Left forelimb (tissue), 1 donor: ENCODE results near the gene PCDHGC5.

Source experiments
- DNase-seq: peaks from one replicate; pipeline ENCODE4 v3.0.0-alpha.2; 2018; ENCODE audit warnings: low spot score

Gene PCDHGC5

DNA sequence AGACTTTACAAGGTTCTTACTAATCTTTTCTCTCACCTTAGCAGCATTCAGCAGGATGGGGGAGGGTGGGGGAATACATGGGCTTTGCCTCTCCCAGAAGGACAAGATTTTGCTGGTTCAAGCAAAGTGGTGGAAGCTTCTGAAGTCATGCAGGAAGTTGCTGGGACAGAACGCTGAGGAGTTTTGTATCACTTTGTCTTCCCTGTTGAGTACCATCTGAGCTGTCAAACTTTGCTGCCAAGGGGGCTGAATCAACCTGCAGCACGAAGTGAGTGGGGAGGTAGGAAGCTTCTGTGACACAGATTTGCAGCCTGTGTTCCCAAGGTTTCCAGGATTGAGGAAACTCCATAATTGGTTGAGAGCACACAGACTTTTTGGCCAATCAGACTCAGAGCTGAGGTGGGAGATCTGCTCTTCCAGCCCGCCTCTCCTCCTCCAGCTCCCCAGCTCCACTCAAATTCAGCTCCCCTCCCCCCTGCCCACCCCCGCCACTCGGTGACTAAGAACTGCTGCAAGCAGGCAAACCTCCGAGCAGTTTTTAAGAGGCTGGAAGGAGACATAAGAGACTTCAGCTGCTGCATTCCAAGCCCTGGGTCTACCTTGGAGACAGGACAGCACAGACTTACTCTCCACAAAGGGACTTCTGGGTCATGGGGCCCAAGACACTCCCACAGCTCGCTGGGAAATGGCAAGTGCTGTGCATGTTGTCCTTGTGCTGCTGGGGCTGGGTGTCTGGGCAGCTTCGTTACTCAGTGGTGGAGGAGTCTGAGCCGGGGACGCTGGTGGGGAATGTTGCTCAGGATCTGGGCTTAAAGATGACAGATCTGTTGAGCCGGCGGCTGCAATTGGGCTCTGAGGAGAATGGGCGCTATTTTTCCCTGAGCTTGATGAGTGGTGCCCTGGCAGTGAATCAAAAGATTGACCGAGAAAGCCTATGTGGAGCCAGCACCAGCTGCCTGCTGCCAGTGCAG is at the start of gene PCDHGC5:
PCDHGC5 (plus strand) TSS at position 491 of the 971 bp plus-strand sequence; CDS start at position 651, 160 bp downstream.
- no peak for DNase-seq

DNA sequence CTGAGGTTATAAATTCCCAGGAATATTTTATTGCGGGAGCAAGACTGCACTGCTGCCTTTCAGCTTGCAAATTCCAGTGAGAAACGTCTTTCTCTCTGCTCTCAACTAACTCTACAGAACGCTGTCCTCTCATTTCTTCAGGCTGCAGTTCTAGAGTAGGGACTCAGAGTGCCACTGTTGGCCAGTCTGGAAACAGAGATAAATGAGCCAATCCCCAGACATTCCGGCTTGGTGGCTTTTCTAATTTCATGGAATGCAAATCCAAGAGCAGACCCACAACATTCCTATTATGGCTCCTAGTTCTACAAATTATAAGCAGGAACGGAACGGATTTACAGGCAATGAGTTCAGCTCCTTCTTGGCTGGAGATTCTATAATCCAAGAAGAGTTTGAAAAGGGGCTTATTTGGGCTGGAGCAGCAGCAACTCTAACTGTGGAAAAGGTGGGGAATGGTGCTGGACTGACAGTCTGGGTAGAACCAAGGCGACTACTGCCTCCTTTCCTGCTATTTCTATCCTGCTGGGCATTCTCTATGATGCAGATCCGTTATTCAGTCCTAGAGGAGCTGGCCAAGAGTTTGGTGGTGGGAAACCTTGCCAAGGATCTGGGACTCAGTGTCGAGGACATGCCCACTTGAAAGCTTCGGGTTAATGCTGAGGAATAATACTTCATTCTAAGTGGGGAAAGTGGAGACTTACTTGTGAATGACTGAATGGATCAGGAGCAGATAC is 49.3 kb upstream of the PCDHGC5 start:
- no peak for DNase-seq

DNA sequence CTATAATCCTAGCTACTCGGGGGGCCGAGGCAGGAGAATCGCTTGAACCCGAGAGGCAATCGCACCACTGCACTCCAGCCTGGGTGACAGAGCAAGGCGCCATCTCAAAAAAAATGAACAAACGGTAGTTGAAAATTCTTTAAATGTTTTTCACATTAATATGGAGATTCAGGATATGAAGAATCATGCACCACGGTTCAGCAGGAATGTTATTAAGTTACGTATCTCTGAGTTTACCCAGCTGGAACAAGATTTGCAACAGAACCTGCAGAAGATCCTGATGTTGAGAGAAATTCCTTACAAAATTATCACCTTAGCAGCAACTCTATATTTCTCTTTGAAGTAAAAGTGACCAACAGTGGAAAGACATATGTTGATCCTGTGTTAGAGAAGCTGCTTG is 48.5 kb upstream of the PCDHGC5 start:
- no peak for DNase-seq

DNA sequence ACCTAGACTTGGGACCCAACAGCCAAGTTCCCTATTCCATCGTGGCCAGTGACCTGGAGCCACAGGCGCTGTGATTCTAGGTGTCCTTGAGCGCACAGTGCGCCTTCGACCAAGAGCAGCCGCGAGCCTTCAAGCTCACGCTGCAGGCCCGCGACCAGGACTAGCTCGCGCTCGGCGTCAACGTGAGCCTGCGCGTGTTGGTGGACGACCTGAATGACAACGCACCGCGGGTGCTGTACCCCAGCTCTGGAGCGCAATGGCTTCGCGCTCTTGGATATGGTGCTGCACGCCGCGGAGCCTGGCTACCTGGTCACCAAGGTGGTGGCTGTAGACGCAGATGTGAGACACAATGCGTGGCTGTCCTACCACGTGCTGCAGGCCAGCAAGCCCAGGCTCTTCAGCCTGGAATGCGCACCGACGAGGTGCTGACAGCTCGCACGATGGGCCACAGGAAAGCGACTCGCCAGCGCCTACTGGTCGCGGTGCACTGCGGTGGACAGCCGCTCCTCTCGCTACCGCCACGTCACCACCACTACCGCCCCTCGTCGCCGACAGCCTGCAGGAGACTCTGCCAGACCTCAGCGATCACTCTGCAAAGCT is 47.2 kb upstream of the PCDHGC5 start:
- DNase-seq: no peak

DNA sequence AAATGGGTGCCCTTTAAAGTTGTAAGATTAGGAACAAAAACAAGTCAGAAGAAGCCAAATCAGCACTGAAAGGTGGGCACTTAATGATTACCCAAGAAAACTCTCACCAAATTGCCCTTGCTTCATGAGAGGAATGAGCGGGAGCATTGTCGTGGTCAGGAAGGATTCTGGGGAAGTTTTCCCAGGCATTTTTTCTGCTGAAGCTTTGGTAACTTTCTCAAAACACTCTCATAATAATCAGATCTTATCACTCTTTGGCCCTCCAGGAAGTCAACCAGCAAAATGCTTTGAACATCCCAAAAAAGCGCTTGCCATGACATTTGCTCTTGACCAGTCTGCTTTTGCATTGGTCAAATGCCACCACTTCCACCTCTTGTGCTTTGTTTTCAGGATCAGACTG is 23.5 kb upstream of the PCDHGC5 start:
- DNase-seq: no peak

DNA sequence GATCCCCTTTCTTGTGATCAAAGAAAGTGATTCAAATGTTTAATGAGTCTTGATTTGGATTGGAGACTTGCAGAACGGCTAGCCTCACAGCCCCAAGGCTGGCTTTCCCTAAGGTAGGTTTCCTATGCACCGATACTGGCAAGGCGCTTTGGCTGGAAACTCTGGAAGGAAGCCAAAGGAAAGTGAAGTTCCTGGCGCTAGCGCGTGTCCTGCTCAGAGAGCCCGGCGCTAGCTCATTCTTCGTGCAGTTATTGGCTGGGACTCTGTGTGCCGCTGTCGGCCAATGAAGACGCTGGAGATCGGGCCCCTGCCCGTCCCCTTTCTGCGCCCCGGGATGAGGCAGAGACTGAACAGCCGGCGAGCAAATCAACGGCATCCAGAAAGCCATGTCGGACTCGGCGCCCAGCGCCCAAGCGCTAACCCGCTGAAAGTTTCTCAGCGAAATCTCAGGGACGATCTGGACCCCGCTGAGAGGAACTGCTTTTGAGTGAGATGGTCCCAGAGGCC is 13.2 kb upstream of the PCDHGC5 start, which contains the start of gene PCDHGC3:
PCDHGC3 (plus strand) TSS at position 342 of the 507 bp plus-strand sequence; CDS start at position 493, 151 bp downstream.
- peak; percentile 95 for DNase-seq

DNA sequence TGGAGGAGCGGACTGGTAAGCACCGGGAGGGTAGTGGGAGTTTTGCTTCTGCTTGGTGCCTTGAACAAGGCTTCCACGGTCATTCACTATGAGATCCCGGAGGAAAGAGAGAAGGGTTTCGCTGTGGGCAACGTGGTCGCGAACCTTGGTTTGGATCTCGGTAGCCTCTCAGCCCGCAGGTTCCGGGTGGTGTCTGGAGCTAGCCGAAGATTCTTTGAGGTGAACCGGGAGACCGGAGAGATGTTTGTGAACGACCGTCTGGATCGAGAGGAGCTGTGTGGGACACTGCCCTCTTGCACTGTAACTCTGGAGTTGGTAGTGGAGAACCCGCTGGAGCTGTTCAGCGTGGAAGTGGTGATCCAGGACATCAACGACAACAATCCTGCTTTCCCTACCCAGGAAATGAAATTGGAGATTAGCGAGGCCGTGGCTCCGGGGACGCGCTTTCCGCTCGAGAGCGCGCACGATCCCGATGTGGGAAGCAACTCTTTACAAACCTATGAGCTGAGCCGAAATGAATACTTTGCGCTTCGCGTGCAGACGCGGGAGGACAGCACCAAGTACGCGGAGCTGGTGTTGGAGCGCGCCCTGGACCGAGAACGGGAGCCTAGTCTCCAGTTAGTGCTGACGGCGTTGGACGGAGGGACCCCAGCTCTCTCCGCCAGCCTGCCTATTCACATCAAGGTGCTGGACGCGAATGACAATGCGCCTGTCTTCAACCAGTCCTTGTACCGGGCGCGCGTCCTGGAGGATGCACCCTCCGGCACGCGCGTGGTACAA is 12.6 kb upstream of the PCDHGC5 start:
- peak; percentile 90 for DNase-seq

DNA sequence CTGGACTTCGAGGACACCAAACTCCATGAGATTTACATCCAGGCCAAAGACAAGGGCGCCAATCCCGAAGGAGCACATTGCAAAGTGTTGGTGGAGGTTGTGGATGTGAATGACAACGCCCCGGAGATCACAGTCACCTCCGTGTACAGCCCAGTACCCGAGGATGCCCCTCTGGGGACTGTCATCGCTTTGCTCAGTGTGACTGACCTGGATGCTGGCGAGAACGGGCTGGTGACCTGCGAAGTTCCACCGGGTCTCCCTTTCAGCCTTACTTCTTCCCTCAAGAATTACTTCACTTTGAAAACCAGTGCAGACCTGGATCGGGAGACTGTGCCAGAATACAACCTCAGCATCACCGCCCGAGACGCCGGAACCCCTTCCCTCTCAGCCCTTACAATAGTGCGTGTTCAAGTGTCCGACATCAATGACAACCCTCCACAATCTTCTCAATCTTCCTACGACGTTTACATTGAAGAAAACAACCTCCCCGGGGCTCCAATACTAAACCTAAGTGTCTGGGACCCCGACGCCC is 11.8 kb upstream of the PCDHGC5 start:
- no peak for DNase-seq

DNA sequence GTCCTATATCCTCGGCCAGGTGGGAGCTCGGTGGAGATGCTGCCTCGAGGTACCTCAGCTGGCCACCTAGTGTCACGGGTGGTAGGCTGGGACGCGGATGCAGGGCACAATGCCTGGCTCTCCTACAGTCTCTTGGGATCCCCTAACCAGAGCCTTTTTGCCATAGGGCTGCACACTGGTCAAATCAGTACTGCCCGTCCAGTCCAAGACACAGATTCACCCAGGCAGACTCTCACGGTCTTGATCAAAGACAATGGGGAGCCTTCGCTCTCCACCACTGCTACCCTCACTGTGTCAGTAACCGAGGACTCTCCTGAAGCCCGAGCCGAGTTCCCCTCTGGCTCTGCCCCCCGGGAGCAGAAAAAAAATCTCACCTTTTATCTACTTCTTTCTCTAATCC is 11.1 kb upstream of the PCDHGC5 start:
- DNase-seq: no peak

DNA sequence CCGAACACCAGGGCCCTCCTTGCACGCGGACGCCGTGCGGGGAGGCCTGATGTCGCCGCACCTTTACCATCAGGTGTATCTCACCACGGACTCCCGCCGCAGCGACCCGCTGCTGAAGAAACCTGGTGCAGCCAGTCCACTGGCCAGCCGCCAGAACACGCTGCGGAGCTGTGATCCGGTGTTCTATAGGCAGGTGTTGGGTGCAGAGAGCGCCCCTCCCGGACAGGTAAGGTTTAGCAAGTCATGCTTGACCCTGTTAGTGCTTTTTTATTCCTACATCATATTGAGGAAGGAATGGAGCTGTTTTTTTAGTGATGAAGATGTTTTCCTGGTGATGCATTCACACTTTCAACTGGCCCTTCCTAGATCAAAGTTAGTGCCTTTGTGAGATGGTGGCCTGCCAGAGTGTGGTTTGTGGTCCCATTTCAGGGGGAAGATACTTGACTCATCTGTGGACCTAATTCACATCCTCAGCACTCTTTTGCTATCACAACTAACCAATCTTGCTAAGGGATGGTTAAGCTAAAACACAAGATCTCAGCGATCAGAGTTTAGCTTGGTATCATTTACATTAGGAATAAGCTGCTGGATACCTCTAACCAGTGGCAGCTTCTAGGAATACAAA is 10.4 kb upstream of the PCDHGC5 start:
- no peak for DNase-seq

DNA sequence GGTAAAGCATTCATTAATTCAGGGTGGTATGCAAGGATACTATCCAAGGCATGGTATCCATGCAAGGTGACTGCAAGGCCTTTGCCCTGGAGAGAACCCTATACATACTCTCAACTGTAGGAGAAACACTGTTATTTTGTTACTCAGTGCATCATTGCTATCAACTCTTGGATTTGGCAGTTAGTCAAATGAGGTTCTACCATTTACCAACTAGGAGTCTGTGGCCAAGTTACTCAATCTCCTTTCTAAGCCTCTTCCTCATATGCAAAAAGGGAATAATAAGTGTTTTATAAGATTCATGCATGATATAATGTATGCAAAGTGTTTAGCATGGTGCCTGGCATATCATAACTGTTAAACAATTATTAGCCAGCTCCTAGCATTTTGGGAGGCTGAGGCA is 9.1 kb upstream of the PCDHGC5 start:
- DNase-seq: no peak

DNA sequence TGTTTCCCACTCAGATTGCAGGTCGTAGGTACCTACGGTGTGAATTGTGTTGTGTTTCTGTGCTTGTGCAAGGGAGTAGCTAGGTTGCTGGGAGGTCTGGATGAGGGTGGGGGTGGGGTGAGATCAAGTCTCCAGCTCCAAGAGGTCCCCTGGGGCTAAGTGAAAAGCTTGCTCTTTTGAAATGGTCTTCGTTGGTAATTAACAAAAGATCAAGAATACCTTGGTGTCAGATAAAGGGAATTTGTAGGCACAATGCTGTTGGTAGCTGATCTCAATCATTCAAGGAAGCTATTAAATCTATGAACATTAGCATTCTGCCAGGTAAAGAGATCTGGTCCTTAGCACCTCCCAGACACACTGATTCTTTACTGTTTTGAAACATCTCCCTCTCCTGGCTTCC is 5.0 kb upstream of the PCDHGC5 start:
- no peak for DNase-seq

DNA sequence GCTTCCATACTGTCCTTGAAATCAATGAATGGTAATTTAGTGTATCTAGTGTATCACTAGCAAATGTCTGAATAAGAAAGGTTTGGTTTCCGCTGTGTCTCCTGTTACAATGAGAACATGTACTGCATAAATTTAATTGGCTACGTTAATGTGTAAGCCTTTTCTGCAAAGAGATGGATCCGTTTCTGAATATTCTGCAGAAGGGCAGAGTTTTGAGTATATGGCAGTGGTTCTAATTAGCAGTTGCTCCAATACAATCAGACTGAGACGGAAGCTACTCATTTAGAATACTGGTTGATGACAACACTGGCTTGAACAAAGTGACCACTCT is 4.6 kb upstream of the PCDHGC5 start:
- DNase-seq: no peak

DNA sequence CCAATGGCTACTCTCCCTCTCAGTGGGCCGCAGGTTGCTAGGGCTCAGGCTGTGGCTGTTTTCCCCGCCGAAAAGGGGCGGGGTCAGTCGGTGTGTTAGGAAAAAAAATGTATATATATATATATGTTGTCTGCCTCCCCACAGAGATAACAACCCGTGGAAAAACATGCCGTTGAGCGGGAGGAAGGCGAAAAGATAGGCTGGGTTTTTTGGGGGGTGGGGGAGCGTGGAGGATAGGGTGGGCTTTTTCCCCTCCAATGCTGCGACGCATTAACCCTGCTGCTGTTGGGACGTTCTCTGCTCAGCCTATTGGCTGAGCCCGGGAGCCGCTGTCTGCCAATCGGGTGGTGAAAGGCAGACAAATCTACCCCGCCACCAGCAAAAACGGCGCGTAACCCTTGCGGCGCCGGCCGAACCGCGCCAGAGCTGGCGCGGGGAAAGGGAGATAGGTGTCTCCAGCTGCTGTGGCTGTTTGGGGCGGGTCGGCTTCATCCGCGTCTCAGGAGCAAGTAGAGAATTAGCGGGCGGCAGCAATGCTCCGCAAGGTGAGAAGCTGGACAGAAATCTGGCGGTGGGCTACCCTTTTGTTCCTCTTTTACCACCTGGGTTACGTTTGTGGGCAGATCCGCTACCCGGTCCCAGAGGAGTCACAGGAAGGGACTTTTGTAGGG is 4.1 kb upstream of the PCDHGC5 start, which contains the start of gene PCDHGC4:
PCDHGC4 (plus strand) TSS at position 390 of the 671 bp plus-strand sequence; CDS start at position 534, 144 bp downstream.
- DNase-seq: no peak

DNA sequence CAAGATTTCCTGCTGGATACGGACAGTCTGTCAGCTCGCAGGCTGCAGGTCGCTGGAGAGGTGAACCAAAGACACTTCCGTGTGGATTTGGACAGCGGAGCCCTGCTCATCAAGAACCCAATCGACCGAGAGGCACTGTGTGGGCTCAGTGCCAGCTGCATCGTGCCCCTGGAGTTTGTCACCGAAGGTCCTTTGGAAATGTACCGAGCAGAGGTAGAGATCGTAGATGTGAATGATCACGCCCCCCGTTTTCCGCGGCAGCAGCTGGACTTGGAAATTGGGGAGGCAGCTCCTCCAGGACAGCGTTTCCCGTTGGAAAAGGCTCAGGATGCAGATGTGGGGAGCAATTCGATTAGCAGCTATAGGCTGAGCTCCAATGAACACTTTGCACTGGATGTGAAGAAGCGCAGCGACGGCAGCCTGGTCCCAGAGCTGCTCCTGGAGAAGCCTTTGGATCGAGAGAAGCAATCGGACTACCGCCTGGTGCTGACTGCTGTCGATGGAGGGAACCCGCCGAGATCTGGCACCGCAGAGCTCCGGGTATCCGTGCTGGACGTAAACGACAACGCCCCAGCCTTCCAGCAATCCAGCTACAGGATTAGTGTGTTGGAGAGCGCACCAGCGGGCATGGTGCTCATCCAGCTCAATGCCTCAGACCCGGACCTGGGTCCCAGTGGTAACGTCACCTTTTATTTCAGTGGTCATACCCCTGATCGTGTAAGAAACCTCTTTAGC is 3.4 kb upstream of the PCDHGC5 start:
- DNase-seq: no peak

DNA sequence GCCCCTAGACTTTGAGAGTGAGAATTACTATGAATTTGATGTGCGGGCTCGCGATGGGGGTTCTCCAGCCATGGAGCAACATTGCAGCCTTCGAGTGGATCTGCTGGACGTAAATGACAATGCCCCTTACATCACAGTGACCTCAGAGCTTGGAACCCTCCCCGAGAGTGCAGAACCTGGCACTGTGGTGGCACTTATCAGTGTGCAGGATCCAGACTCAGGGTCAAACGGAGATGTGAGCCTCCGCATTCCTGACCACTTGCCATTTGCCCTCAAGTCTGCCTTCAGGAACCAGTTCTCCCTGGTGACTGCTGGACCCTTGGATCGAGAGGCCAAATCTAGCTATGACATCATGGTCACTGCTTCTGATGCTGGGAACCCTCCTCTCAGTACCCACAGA is 2.8 kb upstream of the PCDHGC5 start:
- no peak for DNase-seq

DNA sequence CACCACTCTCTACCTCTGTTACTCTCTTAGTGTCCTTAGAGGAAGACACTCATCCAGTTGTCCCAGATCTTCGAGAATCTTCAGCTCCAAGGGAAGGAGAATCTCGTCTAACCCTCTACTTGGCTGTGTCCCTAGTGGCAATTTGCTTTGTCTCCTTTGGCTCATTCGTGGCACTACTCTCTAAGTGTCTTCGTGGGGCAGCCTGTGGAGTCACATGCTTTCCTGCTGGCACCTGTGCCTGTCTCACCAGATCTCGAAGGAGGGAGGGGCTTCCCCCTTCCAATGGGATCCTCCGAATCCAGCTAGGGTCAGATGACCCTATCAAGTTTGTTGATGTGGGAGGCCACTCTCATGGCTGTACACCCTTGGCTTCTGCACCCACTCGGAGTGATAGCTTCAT is 1.8 kb upstream of the PCDHGC5 start:
- DNase-seq: no peak

DNA sequence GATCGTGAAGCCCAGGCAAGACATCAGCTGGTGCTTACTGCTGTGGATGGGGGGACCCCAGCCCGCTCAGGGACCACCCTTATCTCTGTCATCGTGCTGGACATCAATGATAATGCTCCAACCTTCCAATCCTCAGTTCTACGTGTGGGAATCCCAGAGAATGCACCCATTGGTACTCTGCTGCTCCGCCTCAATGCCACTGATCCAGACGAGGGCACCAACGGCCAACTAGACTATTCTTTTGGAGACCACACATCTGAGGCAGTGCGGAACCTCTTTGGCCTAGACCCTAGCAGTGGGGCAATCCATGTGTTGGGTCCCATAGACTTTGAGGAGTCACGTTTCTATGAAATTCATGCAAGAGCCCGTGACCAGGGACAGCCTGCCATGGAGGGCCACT is 960 bp downstream of the PCDHGC5 start:
- no peak for DNase-seq

DNA sequence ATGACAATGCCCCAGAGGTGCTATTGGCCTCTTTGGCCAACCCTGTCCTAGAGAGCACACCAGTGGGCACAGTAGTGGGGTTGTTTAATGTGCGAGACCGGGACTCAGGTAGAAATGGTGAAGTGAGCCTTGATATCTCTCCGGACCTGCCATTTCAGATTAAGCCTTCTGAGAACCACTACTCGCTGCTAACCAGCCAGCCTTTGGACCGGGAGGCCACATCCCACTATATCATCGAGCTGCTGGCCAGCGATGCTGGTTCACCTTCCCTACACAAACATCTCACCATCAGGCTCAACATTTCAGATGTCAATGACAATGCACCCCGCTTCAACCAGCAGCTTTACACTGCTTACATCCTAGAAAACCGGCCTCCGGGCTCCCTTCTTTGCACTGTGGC is 1.4 kb downstream of the PCDHGC5 start:
- no peak for DNase-seq

DNA sequence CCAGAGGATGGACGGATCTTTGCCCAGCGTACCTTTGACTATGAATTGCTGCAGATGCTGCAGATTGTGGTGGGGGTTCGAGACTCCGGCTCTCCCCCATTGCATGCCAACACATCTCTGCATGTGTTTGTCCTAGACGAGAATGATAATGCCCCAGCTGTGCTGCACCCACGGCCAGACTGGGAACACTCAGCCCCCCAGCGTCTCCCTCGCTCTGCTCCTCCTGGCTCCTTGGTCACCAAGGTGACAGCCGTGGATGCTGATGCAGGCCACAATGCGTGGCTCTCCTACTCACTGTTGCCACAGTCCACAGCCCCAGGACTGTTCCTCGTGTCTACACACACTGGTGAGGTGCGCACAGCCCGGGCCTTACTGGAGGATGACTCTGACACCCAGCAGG is 1.9 kb downstream of the PCDHGC5 start:
- no peak for DNase-seq
